Stimulated activated CD4-positive, alpha-beta T cell treated with anti-CD3 and anti-CD28 coated beads, TNF-alpha, amount 100 ng/mL, for 24 hours (primary cell): ENCODE data around the gene MAGEB3.

Experiments used
- DNase-seq, 3 experiments: peaks; one replicate each; pipeline ENCODE4 v3.0.0-alpha.2; 2020; ENCODE audit warnings: low read depth in 3 of 3

The MAGEB3 gene

GRCh38 chrX:30278365-30278764, 47.9 kb downstream of the MAGEB3 start:
- no peak for DNase-seq

- no peak for DNase-seq
Measured at GRCh38 chrX:30280428-30280827, 50.0 kb downstream of the MAGEB3 start.

GRCh38 chrX:30282527-30282926, 52.1 kb downstream of the MAGEB3 start:
- no peak for DNase-seq

- no peak for DNase-seq
Measured at GRCh38 chrX:30283456-30284200, 53.2 kb downstream of the MAGEB3 start.
